ENCODE data around the gene UACA.
A peak's percentile ranks its signal among the peaks of the same experiment; 100 is the strongest.

The UACA gene

GRCh38 chr15:70794596-70795310 is 31.4 kb upstream of the UACA start:
- WGBS (ENCODE audit: insufficient coverage): 100% methylated on average over 7 of the region's 12 CpGs
- no peak for DNase-seq
- H3K4me1 ChIP-seq (ENCODE audit: control extremely low read depth in 1 of 4, control insufficient read depth in 4 of 4, insufficient read depth in 4 of 4, low read length in 3 of 4): no peaks in the 10 kb centered on the region
- H3K4me3 ChIP-seq (ENCODE audit: control insufficient read depth in 1 of 7, extremely low read depth in 1 of 7, insufficient read depth in 4 of 7, low read depth in 2 of 7, low read length in 6 of 7): no peak overlapping the region
- POLR2A ChIA-PET: no interaction called here
- CTCF ChIA-PET: no interaction called here
- H3K27ac ChIP-seq (ENCODE audit: insufficient read depth in 1 of 2, low read depth in 1 of 2, low read length in 2 of 2, poor library complexity in 1 of 2, severe bottlenecking in 2 of 2): no peak overlapping the region
- H3K9me3 ChIP-seq (ENCODE audit: control extremely low read depth in 1 of 5, control insufficient read depth in 4 of 5, insufficient read depth in 2 of 5, low read depth in 1 of 5, low read length in 4 of 5): no peaks in the 10 kb centered on the region
- no peaks in the 10 kb centered on the region for H3K36me3 ChIP-seq (ENCODE audit: control insufficient read depth in 4 of 4, insufficient read depth in 4 of 4, low read length in 3 of 4)
- H3K27me3 ChIP-seq (replicated peaks in 2 of 5; ENCODE audit: control insufficient read depth in 4 of 5, insufficient read depth in 5 of 5, low read length in 4 of 5): peaks cover 0 to 7% (median 0%) of the 10 kb centered on the region in 5 experiments

GRCh38 chr15:70793694-70794093 is 30.3 kb upstream of the UACA start:
- WGBS (ENCODE audit: insufficient coverage): 93% methylated on average over 4 of the region's 6 CpGs

GRCh38 chr15:70792171-70792573 is 28.8 kb upstream of the UACA start:
- no peak overlapping the region for H3K4me3 ChIP-seq (ENCODE audit: control insufficient read depth in 1 of 7, extremely low read depth in 1 of 7, insufficient read depth in 4 of 7, low read depth in 2 of 7, low read length in 6 of 7)
- ChIA-PET CTCF (interaction anchor here (1.2 kb wide), 1 partner anchor 70 kb away, joined by 3 read pairs; no protein-coding TSS in a partner anchor), POLR2A (no interaction called here)
- H3K27me3 ChIP-seq (replicated peaks in 2 of 5; ENCODE audit: control insufficient read depth in 4 of 5, insufficient read depth in 5 of 5, low read length in 4 of 5): peaks cover 0 to 6% (median 0%) of the 10 kb centered on the region in 5 experiments
- peak in 2 of 3 donors; percentile 16 to 23 for DNase-seq
- H3K9me3 ChIP-seq (ENCODE audit: control extremely low read depth in 1 of 5, control insufficient read depth in 4 of 5, insufficient read depth in 2 of 5, low read depth in 1 of 5, low read length in 4 of 5): no peaks in the 10 kb centered on the region
- H3K27ac ChIP-seq (ENCODE audit: insufficient read depth in 1 of 2, low read depth in 1 of 2, low read length in 2 of 2, poor library complexity in 1 of 2, severe bottlenecking in 2 of 2): no peak overlapping the region
- no peaks in the 10 kb centered on the region for H3K36me3 ChIP-seq (ENCODE audit: control insufficient read depth in 4 of 4, insufficient read depth in 4 of 4, low read length in 3 of 4)
- no peaks in the 10 kb centered on the region for H3K4me1 ChIP-seq (ENCODE audit: control extremely low read depth in 1 of 4, control insufficient read depth in 4 of 4, insufficient read depth in 4 of 4, low read length in 3 of 4)
- 43% methylated on average over 2 of the region's 2 CpGs for WGBS (ENCODE audit: insufficient coverage)

More at GRCh38 chr15:70793694-70794093, 30.3 kb upstream of the UACA start:
- ChIA-PET POLR2A (no interaction called here), CTCF (no interaction called here)
- H3K27ac ChIP-seq (ENCODE audit: insufficient read depth in 1 of 2, low read depth in 1 of 2, low read length in 2 of 2, poor library complexity in 1 of 2, severe bottlenecking in 2 of 2): no peak overlapping the region
- H3K27me3 ChIP-seq (replicated peaks in 2 of 5; ENCODE audit: control insufficient read depth in 4 of 5, insufficient read depth in 5 of 5, low read length in 4 of 5): peaks cover 0 to 4% (median 0%) of the 10 kb centered on the region in 5 experiments
- H3K9me3 ChIP-seq (ENCODE audit: control extremely low read depth in 1 of 5, control insufficient read depth in 4 of 5, insufficient read depth in 2 of 5, low read depth in 1 of 5, low read length in 4 of 5): no peaks in the 10 kb centered on the region
- no peak overlapping the region for H3K4me3 ChIP-seq (ENCODE audit: control insufficient read depth in 1 of 7, extremely low read depth in 1 of 7, insufficient read depth in 4 of 7, low read depth in 2 of 7, low read length in 6 of 7)
- DNase-seq: no peak
- no peaks in the 10 kb centered on the region for H3K36me3 ChIP-seq (ENCODE audit: control insufficient read depth in 4 of 4, insufficient read depth in 4 of 4, low read length in 3 of 4)
- H3K4me1 ChIP-seq (ENCODE audit: control extremely low read depth in 1 of 4, control insufficient read depth in 4 of 4, insufficient read depth in 4 of 4, low read length in 3 of 4): no peaks in the 10 kb centered on the region

- CTCF ChIA-PET: interaction anchor here (1.5 kb wide), 1 partner anchor 20 kb away, joined by 5 read pairs; no protein-coding TSS in a partner anchor
- Histone ChIP-seq H3K27me3 (replicated peaks in 2 of 5; ENCODE audit: control insufficient read depth in 4 of 5, insufficient read depth in 5 of 5, low read length in 4 of 5) (peaks cover 0 to 6% (median 0%) of the 10 kb centered on the region in 5 experiments), H3K4me3 (ENCODE audit: control insufficient read depth in 1 of 7, extremely low read depth in 1 of 7, insufficient read depth in 4 of 7, low read depth in 2 of 7, low read length in 6 of 7) (no peak overlapping the region), H3K27ac (ENCODE audit: insufficient read depth in 1 of 2, low read depth in 1 of 2, low read length in 2 of 2, poor library complexity in 1 of 2, severe bottlenecking in 2 of 2) (no peak overlapping the region), H3K36me3 (ENCODE audit: control insufficient read depth in 4 of 4, insufficient read depth in 4 of 4, low read length in 3 of 4) (no peaks in the 10 kb centered on the region), H3K9me3 (ENCODE audit: control extremely low read depth in 1 of 5, control insufficient read depth in 4 of 5, insufficient read depth in 2 of 5, low read depth in 1 of 5, low read length in 4 of 5) (no peaks in the 10 kb centered on the region), H3K4me1 (ENCODE audit: control extremely low read depth in 1 of 4, control insufficient read depth in 4 of 4, insufficient read depth in 4 of 4, low read length in 3 of 4) (no peaks in the 10 kb centered on the region)
- no peak for DNase-seq
- WGBS (ENCODE audit: insufficient coverage): 94% methylated on average over 3 of the region's 5 CpGs
- POLR2A ChIA-PET: no interaction called here
Measured at GRCh38 chr15:70791259-70791658, 27.9 kb upstream of the UACA start.

- Histone ChIP-seq H3K9me3 (ENCODE audit: control extremely low read depth in 1 of 5, control insufficient read depth in 4 of 5, insufficient read depth in 2 of 5, low read depth in 1 of 5, low read length in 4 of 5) (no peaks in the 10 kb centered on the region), H3K27ac (ENCODE audit: insufficient read depth in 1 of 2, low read depth in 1 of 2, low read length in 2 of 2, poor library complexity in 1 of 2, severe bottlenecking in 2 of 2) (no peak overlapping the region), H3K27me3 (replicated peaks in 2 of 5; ENCODE audit: control insufficient read depth in 4 of 5, insufficient read depth in 5 of 5, low read length in 4 of 5) (peaks cover 0 to 6% (median 0%) of the 10 kb centered on the region in 5 experiments), H3K4me3 (ENCODE audit: control insufficient read depth in 1 of 7, extremely low read depth in 1 of 7, insufficient read depth in 4 of 7, low read depth in 2 of 7, low read length in 6 of 7) (no peak overlapping the region), H3K4me1 (ENCODE audit: control extremely low read depth in 1 of 4, control insufficient read depth in 4 of 4, insufficient read depth in 4 of 4, low read length in 3 of 4) (no peaks in the 10 kb centered on the region), H3K36me3 (ENCODE audit: control insufficient read depth in 4 of 4, insufficient read depth in 4 of 4, low read length in 3 of 4) (no peaks in the 10 kb centered on the region)
- peak in 2 of 3 donors; percentile 10 to 16 for DNase-seq
- CTCF ChIA-PET: no interaction called here
- POLR2A ChIA-PET: no interaction called here
- 71% methylated on average over 2 of the region's 4 CpGs for WGBS (ENCODE audit: insufficient coverage)
Measured at GRCh38 chr15:70789213-70789612, 25.9 kb upstream of the UACA start.

- 100% methylated on average over 6 of the region's 6 CpGs for WGBS (ENCODE audit: insufficient coverage)
- H3K9me3 ChIP-seq (ENCODE audit: control extremely low read depth in 1 of 5, control insufficient read depth in 4 of 5, insufficient read depth in 2 of 5, low read depth in 1 of 5, low read length in 4 of 5): no peaks in the 10 kb centered on the region
- no peak for DNase-seq
- CTCF ChIA-PET: no interaction called here
- no peaks in the 10 kb centered on the region for H3K4me1 ChIP-seq (ENCODE audit: control extremely low read depth in 1 of 4, control insufficient read depth in 4 of 4, insufficient read depth in 4 of 4, low read length in 3 of 4)
- POLR2A ChIA-PET: no interaction called here
- no peaks in the 10 kb centered on the region for H3K36me3 ChIP-seq (ENCODE audit: control insufficient read depth in 4 of 4, insufficient read depth in 4 of 4, low read length in 3 of 4)
- H3K27ac ChIP-seq (ENCODE audit: insufficient read depth in 1 of 2, low read depth in 1 of 2, low read length in 2 of 2, poor library complexity in 1 of 2, severe bottlenecking in 2 of 2): no peak overlapping the region
- H3K27me3 ChIP-seq (replicated peaks in 2 of 5; ENCODE audit: control insufficient read depth in 4 of 5, insufficient read depth in 5 of 5, low read length in 4 of 5): peaks cover 0 to 12% (median 0%) of the 10 kb centered on the region in 5 experiments
- no peak overlapping the region for H3K4me3 ChIP-seq (ENCODE audit: control insufficient read depth in 1 of 7, extremely low read depth in 1 of 7, insufficient read depth in 4 of 7, low read depth in 2 of 7, low read length in 6 of 7)
Measured at GRCh38 chr15:70788114-70789049, 25.0 kb upstream of the UACA start.

- WGBS (ENCODE audit: insufficient coverage): 100% methylated on average over 4 of the region's 4 CpGs
- Histone ChIP-seq H3K4me3 (ENCODE audit: control insufficient read depth in 1 of 7, extremely low read depth in 1 of 7, insufficient read depth in 4 of 7, low read depth in 2 of 7, low read length in 6 of 7) (no peak overlapping the region), H3K27me3 (replicated peaks in 2 of 5; ENCODE audit: control insufficient read depth in 4 of 5, insufficient read depth in 5 of 5, low read length in 4 of 5) (peaks cover 0 to 12% (median 2%) of the 10 kb centered on the region in 5 experiments), H3K9me3 (ENCODE audit: control extremely low read depth in 1 of 5, control insufficient read depth in 4 of 5, insufficient read depth in 2 of 5, low read depth in 1 of 5, low read length in 4 of 5) (no peaks in the 10 kb centered on the region), H3K27ac (ENCODE audit: insufficient read depth in 1 of 2, low read depth in 1 of 2, low read length in 2 of 2, poor library complexity in 1 of 2, severe bottlenecking in 2 of 2) (no peak overlapping the region), H3K4me1 (ENCODE audit: control extremely low read depth in 1 of 4, control insufficient read depth in 4 of 4, insufficient read depth in 4 of 4, low read length in 3 of 4) (no peaks in the 10 kb centered on the region), H3K36me3 (ENCODE audit: control insufficient read depth in 4 of 4, insufficient read depth in 4 of 4, low read length in 3 of 4) (no peaks in the 10 kb centered on the region)
- ChIA-PET CTCF (no interaction called here), POLR2A (no interaction called here)
- no peak for DNase-seq
Measured at GRCh38 chr15:70786996-70787395, 23.6 kb upstream of the UACA start.

All from common myeloid progenitor, CD34-positive (primary cell).